Effector memory CD4-positive, alpha-beta T cell (primary cell): ENCODE results near the gene OAT.
"Not testable (repeated sequence)": the region's sequence is repeated elsewhere in the genome, so short reads cannot be mapped to it uniquely, and the experiment has no call there.

Experiments used
- DNase-seq, 3 donors: peaks; one replicate each; pipeline ENCODE4 v3.0.0-alpha.2; 2020
- H3K27ac ChIP-seq: 2 replicates; pipeline ENCODE4 v1.7.0; 2013; ENCODE audit warnings: mild to moderate bottlenecking, low read length, moderate library complexity; ENCODE audit not compliant: insufficient read depth, poor library complexity, severe bottlenecking
- H3K27me3 ChIP-seq: replicated peaks from 2 replicates; pipeline ENCODE4 v1.7.0; 2013; ENCODE audit warnings: mild to moderate bottlenecking, low read length; ENCODE audit not compliant: insufficient read depth, control insufficient read depth, poor library complexity, severe bottlenecking
- H3K36me3 ChIP-seq: 2 replicates; pipeline ENCODE4 v1.7.0; 2013; ENCODE audit warnings: mild to moderate bottlenecking, low read length, moderate library complexity; ENCODE audit not compliant: control insufficient read depth, insufficient read depth
- H3K4me1 ChIP-seq: 2 replicates; pipeline ENCODE4 v1.7.0; 2013; ENCODE audit warnings: low read length, mild to moderate bottlenecking; ENCODE audit not compliant: control insufficient read depth, insufficient read depth, poor library complexity, severe bottlenecking
- H3K4me3 ChIP-seq: 2 replicates; pipeline ENCODE4 v1.7.0; 2013; ENCODE audit warnings: low read length, low read depth, mild to moderate bottlenecking; ENCODE audit not compliant: insufficient read depth, poor library complexity, severe bottlenecking
- H3K9me3 ChIP-seq: 2 replicates; pipeline ENCODE4 v1.7.0; 2013; ENCODE audit warnings: mild to moderate bottlenecking, low read length, moderate library complexity; ENCODE audit not compliant: control insufficient read depth

The OAT gene

DNA sequence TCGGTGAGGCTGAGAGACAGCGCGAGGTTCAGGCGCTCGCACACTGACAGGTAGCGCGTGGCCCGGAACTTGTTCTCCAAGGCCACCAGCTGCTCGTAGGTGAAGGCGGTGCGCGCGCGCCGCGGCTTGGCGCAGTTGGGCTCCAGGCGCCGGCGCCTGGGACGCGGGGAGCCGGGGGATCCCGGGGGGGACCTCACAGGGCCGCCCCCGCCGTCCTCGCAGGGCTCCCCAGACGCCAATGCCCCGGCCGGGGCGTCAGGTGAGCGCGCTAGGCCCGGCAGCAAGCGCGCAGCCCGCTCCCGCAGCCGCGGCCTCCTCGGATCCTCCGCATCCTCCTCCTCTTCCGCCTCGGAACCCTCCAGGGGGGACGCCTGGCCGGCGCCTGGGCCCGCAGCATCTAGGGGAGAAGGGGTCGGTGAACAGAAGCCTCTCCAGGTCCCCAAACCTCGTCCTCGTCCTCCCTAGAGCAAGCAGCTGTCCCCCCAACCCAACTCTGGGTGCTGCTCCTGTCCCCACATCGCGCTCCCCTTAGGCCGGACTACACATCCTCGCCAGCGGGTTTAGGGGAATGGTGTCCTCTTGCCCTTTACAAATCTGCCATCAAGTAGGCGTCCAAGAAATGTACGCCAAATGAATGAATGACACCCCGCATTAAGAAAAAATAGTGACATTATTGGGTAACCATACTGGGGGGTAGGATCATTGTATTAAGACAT lies 29.2 kb upstream of the OAT start:
- peaks cover 10% of the 10 kb centered on the region for H3K4me1 ChIP-seq
- no peak overlapping the region for H3K4me3 ChIP-seq
- H3K27ac ChIP-seq = no peak overlapping the region
- H3K27me3 ChIP-seq = peaks cover 36% of the 10 kb centered on the region
- DNase-seq = no peak
- no peaks in the 10 kb centered on the region for H3K9me3 ChIP-seq
- no peaks in the 10 kb centered on the region for H3K36me3 ChIP-seq

DNA sequence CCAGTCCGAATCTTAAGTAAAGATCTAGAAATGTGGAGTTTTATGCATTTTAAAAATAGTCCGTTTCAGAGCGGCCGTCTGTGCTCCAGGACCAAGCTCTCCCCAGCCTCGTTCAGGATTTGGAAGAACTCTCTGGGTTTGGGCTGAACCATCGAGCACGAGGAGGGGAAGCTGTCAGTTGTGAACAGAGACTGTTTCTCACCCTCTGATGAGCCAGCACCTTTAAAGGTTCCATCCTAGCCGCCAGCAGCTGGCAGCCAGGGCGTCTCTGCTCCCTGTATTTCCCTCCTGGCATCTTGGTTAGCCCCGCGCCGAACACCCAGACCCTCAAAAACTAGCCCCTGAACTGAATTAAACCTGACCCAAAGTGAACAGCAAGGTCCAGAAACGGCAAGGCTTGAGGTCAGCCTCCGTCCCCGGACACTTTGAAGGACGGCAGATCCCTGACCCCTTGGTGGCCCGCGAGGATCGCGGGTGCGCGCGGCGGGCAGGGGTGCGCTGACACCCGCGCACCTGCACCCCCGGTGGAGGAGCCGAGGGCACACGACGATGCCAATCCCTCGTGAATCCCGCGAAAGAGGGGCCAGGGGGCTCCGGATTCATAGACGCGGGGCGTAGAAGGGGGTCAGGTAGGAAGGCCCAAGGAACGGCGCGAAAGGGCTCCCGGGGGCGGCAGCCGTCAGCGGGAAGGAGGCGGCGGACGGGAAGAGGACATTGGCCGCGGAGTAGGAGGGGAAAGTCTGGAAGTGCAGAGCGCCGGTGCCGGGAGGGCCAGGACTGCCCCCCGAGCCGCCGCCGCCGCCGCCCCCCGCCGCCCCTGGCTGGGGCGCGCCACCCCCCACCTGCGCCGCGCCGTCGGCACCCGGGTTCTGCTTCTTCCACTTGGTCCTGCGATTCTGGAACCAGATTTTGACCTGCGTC lies 28.4 kb upstream of the OAT start:
- no peaks in the 10 kb centered on the region for H3K9me3 ChIP-seq
- peaks cover 10% of the 10 kb centered on the region for H3K4me1 ChIP-seq
- peaks cover 36% of the 10 kb centered on the region for H3K27me3 ChIP-seq
- DNase-seq = no peak
- H3K27ac ChIP-seq = no peak overlapping the region
- no peak overlapping the region for H3K4me3 ChIP-seq
- H3K36me3 ChIP-seq = no peaks in the 10 kb centered on the region

DNA sequence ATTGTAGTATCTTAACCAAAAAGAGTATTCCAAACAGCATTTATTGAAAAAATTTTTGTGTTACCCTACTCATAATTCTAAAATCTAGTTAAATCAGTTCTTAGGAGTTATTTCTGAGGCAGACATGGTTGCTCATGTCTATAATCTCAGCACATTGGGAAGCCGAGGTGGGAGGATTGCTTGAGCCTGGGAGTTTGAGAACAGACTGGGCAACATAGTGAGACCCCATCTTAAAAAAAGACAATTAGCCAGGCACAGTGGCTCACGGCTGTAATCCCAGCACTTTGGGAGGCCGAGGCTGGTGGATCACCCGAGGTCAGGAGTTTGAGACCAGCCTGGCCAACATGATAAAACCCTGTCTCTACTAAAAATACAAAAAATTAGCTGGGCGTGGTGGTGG lies 23.0 kb upstream of the OAT start:
- not testable (repeated sequence) for DNase-seq, H3K27ac ChIP-seq, H3K27me3 ChIP-seq, H3K9me3 ChIP-seq, H3K36me3 ChIP-seq, H3K4me3 ChIP-seq, H3K4me1 ChIP-seq

DNA sequence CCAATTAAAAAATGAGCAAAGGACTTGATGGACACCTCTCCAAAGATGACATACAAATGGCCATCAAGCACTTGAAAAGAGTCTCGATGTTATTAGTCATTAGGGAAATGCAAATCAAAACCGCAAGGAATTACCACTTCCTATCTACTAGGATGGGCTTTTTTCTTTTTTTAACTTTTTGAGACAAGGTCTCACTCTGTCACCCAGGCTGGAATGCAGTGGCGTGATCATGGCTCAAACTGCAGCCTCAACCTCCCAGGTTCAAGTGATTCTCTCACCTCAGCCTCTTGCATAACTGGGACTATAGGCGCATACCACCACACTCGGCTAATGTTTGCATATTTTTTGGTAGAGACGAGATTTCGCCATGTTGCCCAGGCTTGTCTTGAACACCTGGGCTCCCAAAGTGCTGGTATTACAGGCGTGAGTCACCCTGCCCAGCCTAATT lies 17.5 kb upstream of the OAT start:
- Histone ChIP-seq H3K9me3 (no peaks in the 10 kb centered on the region), H3K4me3 (no peak overlapping the region), H3K27ac (no peak overlapping the region), H3K27me3 (no peaks in the 10 kb centered on the region), H3K36me3 (no peaks in the 10 kb centered on the region), H3K4me1 (no peaks in the 10 kb centered on the region)
- no peak for DNase-seq

DNA sequence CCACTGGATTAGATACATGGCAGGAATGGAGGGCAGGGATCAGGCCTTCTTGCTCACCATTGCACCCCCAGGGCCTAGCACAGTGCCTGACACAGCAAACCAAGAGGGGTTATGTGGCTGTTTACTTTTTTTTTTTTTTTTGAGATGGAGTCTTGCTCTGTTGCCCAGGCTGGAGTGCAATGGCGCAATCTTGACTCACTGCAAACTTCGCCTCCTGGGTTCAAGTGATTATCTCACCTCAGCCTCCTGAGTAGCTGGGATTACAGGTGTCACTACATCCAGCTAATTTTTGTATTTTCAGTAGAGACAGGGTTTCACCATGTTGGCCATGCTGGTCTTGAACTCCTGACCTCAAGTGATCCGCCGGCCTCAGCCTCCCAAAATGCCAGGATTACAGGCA lies 17.0 kb upstream of the OAT start:
- not testable (repeated sequence) for H3K4me3 ChIP-seq, H3K27me3 ChIP-seq, DNase-seq, H3K36me3 ChIP-seq, H3K4me1 ChIP-seq, H3K9me3 ChIP-seq, H3K27ac ChIP-seq

DNA sequence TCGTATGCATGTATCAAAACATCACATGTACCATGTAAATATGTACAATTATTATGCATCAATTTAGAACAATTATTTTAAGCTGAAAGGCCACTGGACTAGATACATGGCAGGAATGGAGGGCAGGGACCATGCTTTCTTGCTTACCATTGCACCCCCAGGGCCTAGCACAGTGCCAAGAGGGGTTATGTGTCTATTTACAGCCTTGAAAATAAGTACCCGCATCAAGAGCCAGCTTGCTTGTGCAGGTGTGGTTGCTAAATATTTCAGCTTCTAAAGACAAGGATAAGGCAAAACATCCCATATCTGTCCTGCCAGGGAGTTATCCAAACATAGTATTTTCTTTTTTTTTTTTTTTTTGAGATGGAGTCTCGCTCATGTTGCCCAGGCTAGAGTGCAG lies 14.7 kb upstream of the OAT start:
- Histone ChIP-seq H3K27me3 (no peaks in the 10 kb centered on the region), H3K36me3 (no peaks in the 10 kb centered on the region), H3K4me1 (no peaks in the 10 kb centered on the region), H3K27ac (no peak overlapping the region), H3K9me3 (no peaks in the 10 kb centered on the region), H3K4me3 (no peak overlapping the region)
- no peak for DNase-seq

DNA sequence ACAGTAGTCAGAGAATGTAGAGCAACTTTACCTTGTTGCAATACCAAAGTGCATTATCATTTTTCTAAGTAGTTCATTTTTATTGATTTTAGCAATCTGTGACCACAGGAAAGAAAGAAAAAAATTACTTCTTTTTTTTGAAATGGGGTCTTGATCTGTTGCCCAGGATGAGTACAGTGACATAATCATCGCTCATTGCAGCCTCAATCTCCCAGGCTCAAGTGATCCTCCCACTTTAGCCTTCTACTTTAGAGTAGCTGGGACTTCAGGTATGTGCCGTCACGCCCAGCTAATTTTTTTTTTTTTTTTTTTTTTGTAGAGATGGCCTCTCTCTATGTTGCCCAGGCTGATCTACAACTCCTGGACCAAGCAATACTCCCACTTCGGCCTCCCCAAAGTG lies 11.4 kb upstream of the OAT start:
- DNase-seq = no peak
- Histone ChIP-seq H3K36me3 (no peaks in the 10 kb centered on the region), H3K9me3 (no peaks in the 10 kb centered on the region), H3K27ac (no peak overlapping the region), H3K27me3 (no peaks in the 10 kb centered on the region), H3K4me3 (no peak overlapping the region), H3K4me1 (no peaks in the 10 kb centered on the region)

DNA sequence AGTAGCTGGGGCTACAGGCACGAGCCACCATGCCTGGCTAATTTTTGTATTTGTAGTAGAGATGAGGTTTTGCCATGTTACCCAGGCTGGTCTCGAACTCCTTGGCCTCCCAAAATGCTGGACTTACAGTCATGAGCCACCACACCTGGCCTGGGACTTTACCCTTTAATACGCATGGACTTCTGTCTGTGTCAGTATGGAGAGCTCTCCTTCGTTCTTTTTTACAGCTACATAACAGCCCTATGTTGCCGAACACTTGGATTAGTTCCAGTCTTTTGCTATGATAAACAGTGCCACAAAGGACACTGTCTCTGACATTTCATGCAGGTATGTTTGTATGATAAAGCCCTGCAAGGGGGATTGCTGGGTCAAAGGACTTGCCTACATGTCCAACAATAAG lies 10.9 kb upstream of the OAT start:
- Histone ChIP-seq H3K27ac (no peak overlapping the region), H3K4me1 (no peaks in the 10 kb centered on the region), H3K9me3 (no peaks in the 10 kb centered on the region), H3K4me3 (no peak overlapping the region), H3K27me3 (no peaks in the 10 kb centered on the region), H3K36me3 (no peaks in the 10 kb centered on the region)
- DNase-seq = no peak

DNA sequence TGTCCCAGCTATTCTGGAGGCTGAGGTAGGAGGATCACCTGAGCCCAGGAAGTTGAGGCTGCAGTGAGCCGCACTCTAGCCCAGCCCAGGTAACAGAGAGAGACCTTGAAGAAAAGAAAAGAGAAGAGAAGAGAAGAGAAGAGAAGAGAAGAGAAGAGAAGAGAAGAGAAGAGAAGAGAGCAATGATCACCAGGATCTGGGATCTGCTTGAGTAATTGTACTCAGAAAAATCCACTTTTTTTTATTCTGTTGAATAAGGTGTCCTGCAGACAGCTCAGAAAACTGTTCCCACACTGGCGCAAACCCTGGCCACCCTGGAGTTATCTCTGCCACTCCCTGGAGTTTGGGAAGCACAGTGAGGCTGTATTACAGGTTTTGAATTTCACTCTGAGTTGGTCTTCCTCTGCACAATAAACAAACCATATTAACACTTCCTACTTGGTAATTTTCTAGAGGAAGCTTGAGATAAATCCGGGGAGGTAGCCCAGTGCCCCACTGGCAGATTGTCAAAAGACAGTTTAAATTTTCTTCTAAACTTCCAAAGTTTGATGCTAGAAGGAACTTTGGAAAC lies 9.6 kb upstream of the OAT start:
- no peak for DNase-seq
- H3K36me3 ChIP-seq = no peaks in the 10 kb centered on the region
- no peak overlapping the region for H3K4me3 ChIP-seq
- H3K9me3 ChIP-seq = no peaks in the 10 kb centered on the region
- no peaks in the 10 kb centered on the region for H3K4me1 ChIP-seq
- no peak overlapping the region for H3K27ac ChIP-seq
- no peaks in the 10 kb centered on the region for H3K27me3 ChIP-seq
